HG02610 (cell line): ENCODE measurements around the gene ENAH.

ENCODE experiments used
- ATAC-seq: cut with Tn5 transposase; IDR thresholded peaks from one replicate; pipeline ENCODE4 v1.9.1; 2021; ENCODE audit warnings: mild to moderate bottlenecking, moderate library complexity; ENCODE audit not compliant: unreplicated experiment

Gene ENAH

DNA sequence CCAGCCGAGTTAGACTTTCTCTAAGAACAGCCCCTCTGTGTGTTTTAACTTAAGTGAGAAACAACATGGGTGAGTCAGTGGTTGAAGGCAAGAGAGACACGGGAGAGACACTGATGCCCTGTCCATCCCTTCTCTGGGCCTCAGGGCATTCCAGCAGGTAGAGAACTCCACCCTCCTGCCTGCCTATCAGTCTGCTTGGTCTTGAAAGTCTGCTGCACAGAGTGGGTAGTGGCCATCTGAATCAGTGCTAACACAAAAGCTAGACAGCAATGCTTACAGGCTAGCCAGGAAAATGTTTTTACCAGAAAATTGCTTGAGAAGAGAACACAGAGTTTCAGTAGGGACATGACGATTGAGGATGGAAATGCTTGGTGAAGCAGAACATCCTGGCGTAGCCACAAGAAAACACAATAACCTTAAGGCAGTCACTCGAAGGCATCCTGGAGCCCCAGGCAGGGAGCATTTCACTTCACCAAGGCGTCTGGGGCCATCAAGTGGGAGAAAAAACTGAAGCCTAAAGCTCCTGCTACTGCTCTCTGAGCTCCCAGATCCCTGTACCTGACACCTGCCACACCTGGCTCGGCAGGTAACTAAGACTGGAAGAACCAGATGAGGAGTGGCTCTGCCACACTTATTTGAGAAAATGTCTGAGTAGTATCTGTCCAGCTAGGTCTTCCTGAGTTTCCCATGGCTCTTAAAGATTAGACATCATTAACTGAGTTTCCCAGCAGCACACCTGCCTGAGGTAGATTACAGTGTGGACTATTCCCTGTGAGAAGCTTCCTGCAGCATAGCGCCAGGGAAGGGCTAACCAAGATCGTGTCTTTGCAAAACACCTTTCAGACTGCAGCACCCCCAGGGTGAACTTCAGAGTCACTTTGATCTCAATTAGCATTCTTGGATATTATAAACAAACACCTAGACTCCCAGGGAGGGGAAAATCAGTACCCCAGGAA, 207.0 kb downstream of the ENAH start:
- no peak for ATAC-seq

DNA sequence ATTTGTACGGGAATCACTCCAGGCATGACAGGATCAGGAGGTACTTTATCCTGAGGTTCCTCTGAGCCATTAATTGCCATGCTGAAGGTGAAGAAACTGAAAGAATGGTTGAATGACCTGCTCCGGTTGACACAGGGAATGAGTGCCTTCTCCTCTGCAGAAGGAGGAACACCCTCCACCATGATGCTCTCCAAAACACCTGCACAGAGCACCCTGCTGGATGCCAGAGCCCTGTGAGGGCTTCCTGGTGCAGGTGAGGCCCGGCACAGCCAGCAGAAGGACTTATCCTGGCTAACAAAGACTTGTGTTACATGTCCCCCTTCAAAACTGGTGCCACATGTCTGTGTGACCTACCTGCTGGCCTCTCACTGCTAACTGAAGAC, 210.8 kb downstream of the ENAH start:
- ATAC-seq, result no peak

DNA sequence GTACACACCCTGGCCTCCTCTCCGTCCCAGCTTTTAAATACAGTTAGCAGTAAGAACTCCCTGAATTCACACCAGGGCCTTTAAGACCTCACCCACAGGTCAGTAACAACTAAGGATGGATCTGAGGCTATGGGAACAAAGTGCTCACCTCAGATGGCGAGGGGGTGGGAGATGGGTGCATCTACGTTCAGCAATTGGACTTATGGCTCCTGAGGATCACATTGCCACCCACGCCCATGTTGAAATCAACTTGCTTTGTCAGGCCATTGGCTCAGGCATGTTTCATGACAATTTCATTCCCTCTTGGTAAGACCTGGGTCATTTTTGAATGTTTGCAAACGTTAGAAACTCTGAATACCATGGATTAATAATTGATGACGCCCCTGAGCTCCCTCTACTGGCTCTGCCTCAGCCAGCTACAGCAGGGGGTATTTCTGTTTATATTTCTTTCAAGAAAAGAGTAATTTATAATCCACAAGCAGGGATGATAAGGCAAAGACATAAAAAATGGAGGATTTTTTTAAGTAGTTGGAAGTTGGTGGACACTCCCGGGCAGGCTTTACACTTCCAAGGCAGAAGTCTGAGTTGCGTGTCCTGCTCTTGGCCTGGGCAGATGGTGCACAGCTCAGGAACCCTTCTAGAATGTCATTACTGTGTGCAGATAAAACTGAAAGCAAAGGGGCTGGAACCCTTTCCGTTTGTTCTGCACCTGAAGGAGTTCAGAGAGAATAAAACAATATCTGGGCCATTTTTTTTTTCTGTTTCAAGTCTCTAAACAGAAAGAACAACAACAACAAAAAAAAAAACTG, 211.4 kb downstream of the ENAH start:
- no peak for ATAC-seq

DNA sequence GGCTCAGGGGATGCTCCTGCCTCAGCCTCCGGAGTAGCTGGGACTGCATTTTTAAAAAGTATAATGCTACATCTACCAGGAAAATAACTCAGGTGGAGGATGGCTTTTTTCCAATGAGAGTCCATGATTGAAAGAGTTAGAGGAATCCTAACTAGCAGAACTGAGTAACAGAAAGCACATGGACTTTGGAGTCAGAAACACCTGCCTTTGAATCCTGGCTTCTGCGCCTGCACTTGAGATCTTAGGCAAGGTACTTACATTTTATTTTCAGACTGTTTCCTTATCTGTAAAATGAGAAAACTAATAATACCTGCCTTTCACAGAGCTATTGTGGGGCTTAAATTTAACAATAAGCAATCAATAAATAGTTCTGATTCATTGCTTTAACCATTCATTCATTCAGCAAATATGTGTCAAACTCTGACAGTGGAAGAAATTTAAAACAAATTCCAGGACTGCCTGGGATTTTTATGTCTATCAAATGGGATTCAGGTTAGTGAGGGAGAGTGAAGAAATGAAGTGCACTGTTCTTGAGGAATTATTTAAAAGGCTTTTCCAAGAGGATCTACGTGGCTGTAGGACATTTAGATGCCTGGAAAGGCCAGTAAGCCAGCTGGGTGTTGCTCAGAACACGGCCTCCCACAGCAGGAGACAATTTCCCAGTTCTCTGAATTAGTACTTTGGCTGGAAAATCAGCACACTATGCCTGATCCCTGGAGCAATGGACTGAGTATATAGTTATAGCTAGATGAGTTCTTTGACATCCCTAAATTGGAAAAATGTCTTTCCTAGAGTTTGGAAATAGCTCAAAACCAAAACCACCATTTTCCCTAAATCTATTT, 212.3 kb downstream of the ENAH start:
- no peak for ATAC-seq

DNA sequence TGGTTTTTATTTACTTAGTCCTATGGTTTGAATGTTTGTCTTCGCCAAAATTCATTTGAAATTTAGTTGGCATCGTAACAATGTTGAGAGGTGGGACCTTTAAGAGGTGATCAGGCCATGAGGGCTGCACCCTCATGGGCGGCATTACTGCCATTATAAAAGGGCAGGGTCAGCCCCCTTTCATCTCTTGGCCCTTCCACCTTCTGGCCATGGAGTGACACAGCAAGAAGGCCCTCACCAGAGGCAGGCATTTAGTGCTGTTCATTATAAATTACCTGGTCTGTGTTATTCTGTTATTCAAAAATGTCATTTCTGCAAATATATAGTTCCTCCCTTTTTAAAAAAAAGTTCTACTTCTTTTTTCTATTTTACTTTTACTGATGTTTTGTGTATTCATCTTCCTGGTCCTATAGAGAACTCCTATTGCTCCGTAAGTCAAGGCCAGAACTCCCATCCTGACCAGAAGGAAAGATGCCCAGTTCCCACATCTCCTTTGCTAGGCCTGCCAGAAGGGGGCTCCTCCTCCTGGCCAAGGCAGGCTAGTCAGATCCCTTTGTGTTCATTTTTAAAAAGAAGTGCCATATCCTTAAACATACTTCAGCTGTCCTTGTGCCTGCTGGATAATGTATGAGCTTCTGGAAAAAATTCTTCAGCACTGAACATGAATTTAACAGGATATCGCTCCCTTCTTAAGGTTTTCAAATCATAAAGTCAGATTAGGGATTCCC, 215.0 kb downstream of the ENAH start:
- ATAC-seq, result no peak
